NCI-H2227 (cell line): Measurements from ENCODE around the gene GPR31.
"Not testable (repeated sequence)": the region's sequence is repeated elsewhere in the genome, so short reads cannot be mapped to it uniquely, and the experiment has no call there.

Experiments
- DNase-seq: peaks from one replicate; lab custom pipeline; 2025; ENCODE audit not compliant: unreplicated experiment; lab: John Stamatoyannopoulos, UW

GPR31 gene, protein sequence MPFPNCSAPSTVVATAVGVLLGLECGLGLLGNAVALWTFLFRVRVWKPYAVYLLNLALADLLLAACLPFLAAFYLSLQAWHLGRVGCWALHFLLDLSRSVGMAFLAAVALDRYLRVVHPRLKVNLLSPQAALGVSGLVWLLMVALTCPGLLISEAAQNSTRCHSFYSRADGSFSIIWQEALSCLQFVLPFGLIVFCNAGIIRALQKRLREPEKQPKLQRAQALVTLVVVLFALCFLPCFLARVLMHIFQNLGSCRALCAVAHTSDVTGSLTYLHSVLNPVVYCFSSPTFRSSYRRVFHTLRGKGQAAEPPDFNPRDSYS

DNA sequence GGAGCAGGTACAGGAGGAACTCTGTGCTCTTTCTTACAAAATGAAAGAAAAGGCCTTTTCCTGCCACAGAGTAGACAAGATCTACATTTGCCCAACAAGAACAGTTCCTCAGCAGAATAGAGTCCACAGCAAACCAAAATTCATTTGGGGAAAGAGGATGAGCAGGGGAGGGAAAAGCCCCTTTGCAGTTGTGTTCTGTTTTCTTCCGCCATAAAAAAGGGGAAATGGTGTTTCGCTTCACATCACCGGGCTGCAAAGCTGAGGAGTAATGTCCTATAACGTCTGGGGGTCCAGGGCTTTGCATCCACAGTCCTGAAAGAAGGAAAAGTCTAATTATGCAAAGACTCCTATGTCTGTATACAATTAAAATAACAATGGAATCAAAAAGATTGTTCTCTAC, at the start of gene GPR31:
Gene GPR31 (minus strand): TSS at position 118 of the 400 bp plus-strand sequence. CDS start 149 bp downstream, outside the sequence.
- no peak for DNase-seq

DNA sequence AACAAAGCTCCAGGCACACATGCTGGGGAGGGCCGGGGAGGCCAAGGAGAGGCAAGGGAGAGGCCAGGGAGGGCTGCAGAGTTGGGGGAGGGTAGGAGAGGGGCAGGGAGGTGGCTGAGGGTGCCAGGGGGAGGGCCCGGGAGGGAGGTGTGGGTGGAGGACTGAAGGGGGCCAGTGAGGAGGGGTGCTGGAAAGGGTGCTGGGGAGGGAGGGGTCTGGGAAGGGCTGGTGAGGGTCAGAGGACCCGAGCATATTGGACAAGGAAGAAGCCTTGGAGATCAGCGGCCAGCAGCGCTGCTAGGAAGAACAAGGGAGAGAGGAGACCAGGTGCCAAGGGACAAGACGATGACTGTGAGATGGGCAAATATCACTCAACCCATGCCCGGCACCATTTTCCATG, 49.7 kb upstream of the GPR31 start:
- DNase-seq: no peak

DNA sequence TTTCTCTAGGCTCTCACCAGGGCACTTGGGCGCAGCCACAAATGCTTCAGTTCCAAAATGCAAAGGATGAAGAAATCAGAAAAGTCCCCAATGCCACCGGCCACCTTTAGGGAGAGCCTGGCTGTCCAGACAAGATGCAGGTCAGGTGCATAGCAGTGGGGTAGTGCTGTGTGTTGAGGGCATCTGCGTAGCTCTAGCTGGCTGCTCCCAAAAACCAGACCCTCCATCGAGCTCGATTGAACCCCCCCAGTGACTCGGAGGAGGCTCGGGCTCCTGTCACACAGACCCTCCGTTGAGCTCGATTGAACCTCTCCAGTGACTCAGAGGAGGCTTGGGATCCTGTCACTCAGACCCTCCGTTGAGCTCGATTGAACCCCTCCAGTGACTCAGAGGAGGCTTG, 47.5 kb upstream of the GPR31 start:
- DNase-seq: not testable (repeated sequence)

DNA sequence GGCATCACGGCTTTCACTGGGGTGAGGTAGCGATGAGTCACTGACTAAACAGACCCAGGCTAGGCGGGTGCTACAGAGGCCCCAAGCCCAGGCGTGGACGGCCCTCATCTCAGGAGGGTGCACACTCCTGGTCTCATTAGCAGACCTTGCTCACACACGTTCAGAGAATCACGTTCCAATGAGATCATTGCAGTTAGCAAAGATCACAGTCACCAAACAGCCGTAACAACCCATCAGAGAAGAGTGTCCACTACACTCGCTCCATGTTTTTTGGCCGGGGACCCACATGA, 46.2 kb upstream of the GPR31 start:
- not testable (repeated sequence) for DNase-seq

DNA sequence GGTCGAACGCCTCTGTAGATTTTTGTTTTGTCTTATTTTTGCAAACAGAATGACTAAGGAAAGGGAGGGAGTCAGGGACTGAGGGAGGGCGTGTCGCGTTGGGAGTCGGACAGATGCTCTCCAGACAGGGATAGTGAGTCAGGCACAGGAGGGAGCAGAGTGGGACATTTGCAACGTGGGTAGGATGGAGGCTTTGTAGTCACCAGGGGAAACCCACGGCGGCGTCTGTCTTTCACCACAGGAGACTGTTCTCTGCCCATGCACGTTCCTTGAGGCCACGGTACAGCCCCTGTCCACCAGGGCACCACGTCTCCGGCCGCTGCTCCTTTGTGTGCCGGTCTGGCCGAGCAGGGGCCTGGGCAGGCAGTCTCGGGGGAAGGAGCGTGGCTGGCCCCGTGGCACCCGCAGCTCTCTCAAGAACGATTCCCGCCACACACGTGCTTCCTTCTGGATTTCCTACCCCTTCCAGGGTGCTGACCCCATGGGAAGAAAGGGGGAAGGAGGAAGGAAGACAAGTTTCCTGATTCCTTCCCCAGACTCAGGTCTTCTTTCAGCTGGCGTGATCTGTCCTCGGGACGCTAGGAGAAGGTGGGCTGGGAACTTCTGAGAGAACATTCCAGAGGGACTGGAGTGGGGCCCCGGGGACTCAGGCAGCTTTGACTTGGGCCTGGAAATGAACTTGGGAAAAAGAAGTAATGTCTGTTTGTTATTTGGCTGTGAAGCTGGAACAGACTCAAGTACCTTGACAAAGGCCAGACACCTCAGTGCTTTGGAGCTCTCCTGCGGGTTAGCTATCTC, 45.7 kb upstream of the GPR31 start:
- not testable (repeated sequence) for DNase-seq

DNA sequence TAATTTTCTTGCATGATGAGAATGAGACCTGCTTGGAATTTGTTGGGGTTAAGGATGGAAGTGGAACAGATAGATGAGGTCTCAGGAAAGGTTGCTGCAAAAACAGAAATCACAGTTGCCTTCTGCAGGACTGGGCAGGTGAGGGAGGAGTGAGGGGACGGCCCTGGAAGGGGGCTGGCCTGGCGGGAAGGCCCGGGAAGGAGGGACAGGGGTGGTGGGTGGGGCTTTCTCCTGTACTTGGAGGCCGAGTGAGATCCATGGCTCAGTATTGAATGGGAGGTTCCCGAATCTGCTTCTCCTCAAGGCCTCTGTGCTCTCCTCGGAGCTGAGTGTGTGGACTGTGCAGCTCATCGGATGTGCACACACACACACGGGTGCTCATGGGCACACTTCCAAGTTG, 44.8 kb upstream of the GPR31 start:
- DNase-seq: not testable (repeated sequence)

DNA sequence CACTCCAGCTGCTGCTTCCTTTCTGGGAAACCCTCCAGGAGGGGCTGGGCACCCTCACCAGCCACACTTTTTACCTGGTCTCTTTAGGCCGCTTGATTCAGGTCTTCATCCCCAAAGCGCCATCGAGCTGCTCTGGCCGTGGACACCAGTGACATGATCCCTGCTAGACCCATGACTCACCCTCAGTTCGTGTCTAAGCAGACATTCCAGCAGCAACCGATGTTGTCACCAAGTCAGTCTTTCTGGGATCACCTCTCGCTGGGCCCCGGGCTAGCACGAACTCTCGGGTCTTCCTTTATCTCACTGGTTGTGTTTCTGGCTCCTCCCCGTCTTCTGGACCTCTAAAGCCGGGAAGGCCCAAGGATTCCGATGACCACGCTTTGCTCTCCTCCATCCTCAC, 43.0 kb upstream of the GPR31 start:
- DNase-seq: no peak

DNA sequence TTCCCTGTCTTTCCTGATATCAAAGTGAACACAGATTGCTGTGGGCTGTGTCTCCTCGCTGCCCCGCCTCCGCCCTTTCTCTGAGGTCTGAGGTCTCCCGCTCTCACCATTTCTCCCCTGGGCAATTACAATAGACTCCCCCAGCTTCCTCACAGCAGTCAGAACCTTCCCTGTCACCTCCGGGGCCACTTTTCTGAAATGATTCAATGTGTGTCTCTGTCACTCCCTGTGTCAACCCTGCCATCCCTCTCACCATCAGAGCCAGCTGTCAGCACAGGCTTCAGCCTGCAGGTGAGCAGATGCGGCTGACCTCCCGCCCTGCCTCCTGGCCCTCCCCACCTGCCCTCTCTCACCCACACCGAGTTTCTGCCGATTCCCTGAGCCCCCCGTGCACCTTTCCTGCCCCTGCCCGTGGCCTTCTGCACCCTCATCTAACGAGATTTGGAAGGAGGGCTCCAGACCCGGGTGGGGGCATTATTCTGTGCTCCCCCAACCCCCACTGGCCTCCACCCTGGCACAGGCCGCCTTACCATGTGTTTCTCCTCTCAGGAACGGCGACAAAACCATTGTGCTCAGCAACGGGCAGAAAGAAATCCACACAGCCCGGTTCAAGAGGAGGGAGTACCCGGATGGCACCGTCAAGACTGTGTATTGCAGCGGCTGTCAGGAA, 38.3 kb upstream of the GPR31 start:
- DNase-seq: not testable (repeated sequence)

DNA sequence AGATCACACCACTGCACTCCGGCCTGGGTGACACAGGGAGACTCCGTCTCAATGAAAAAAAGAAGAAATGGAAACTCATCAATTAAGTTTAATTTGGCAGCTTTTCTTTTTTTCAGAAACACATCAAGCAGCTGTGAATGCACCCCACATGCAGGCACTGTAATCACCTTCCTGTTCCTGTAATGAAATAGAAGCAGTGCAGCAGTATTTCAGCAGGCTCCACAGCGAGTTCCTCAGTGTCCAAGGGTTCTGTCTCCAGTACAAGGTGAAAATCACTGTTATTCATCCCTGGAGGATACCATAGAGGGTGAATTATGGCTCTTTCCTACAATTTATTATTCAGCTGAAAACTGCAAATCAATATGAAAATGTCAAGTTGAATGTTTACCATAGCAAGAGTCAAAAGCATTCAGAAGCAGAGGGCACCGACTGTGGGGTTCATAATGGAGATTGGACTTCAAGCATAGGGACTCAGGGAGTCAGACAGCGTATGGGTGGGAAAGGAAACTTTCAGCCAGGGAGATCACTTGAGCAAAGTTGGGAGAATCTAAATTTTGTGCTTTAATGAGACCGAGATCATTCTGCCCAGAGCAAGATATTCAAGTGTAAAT, 35.8 kb upstream of the GPR31 start:
- DNase-seq: not testable (repeated sequence)

DNA sequence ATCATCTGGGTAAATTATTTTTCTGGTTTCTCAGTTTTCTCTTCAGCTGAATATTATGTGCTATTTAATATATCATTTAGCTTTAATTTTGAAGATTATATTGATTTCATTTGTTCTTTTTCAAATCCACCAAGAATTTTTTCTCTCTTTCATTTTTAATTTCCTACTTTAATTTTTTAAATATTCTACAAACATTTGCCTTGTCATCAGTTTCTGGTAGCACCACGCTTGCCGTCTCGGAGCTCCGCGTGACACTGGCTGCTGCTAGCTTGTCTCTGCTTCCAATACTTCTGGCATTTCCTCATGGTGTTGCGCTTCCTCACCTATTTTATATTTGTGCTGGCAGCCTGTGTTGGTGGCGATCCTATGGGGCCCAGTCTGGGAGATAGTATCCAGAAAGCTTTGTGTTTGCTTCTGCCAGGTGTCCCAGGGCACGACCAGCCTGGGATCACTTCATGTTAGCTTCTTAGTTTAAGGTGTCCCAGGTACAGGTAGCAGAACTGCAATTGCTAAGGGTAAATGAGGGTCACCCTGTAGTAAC, 33.3 kb upstream of the GPR31 start:
- DNase-seq: not testable (repeated sequence)

DNA sequence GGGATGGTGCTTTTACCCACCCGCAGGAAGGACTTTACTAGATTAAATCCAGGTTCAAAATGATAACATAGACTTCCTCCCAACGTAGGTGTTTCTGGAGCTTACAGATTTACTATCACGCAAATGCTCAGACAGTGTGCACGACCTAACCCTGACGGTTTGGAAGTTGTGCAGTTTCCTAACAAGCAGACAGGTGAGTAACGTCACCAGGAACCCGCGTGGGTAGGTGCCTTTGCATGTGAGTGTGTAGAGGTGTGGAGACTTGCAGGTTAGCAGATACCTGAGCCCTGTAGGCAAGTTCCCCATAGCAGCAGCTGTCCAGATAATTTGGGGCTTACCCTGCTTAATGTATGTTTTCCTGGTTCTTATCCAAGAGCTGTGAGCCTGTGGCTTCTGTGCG, 29.5 kb upstream of the GPR31 start:
- DNase-seq: not testable (repeated sequence)

DNA sequence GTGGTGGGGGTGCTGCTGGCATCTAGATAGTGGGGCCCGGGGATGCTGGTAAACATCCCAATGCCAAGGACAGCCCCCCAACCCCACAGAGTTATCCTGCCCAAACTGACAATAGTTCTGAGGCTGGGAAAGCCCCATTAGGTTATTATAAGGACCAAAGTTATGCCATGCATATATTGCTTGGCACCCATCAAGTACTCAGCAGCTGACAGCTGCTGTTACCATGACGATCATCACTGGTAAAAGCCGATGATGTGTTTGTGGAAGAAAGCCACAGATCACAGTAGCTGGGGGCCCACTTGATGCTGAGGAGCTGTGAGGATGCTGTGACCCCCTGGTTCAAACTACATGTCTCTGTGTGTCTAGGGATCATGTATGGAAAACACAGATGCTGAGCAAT, 27.3 kb upstream of the GPR31 start:
- not testable (repeated sequence) for DNase-seq

DNA sequence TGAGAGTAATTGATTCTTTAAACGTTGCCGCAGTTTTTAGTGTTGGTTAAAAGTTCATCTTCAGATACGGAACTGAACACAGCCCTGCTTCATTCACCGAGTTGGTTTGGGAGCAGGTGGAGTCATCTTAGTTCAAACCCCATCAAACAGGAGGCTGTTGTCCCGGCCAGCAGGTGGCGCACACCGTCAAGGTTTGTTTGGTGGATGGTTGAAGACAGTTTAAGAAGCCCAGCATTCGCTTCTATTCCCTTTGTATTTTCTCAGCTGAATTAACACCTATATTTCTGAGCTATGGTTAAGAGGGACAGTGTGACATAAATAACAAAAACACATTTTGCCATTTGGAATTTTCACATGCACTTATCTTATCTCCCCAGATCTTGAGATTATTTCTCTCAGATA, 25.1 kb upstream of the GPR31 start:
- not testable (repeated sequence) for DNase-seq

DNA sequence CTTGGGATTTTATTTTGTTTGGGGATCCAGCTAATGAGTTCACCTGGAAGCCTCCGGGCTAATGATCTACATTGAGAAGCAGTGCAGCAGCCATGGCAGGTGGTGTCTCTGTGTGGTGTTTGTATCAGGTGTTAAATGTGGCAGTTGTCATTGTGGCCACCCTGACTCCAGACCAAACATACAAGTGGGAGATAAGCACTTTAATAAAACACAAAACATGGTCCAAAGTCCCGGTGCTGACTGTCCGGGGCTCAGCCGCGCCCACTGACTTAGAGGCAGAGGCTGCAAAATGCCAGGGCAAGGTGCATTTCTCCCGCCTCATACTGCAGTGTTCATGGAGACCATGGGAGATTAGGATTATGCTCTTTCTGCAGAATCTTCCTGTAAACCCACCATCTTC, 23.6 kb upstream of the GPR31 start:
- not testable (repeated sequence) for DNase-seq

DNA sequence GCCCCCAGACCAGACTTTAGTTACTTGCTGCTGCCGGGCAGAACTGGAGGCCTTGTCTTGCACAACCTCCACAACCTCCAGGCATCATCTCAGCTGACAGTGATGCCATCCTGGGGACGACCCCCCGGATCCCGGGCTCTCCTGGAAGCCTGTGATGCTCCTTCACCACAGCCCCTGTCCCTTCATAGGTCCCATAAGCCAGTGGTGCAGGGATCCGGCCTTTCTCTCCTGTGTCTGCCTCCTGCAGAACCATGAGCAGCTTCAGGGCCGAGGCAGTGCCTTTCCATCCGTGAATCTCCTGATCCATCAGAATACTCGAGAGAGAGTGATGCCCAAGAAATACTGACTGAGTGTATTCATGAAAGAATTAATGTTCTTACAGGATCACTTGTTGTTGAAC, 22.3 kb upstream of the GPR31 start:
- DNase-seq: not testable (repeated sequence)

DNA sequence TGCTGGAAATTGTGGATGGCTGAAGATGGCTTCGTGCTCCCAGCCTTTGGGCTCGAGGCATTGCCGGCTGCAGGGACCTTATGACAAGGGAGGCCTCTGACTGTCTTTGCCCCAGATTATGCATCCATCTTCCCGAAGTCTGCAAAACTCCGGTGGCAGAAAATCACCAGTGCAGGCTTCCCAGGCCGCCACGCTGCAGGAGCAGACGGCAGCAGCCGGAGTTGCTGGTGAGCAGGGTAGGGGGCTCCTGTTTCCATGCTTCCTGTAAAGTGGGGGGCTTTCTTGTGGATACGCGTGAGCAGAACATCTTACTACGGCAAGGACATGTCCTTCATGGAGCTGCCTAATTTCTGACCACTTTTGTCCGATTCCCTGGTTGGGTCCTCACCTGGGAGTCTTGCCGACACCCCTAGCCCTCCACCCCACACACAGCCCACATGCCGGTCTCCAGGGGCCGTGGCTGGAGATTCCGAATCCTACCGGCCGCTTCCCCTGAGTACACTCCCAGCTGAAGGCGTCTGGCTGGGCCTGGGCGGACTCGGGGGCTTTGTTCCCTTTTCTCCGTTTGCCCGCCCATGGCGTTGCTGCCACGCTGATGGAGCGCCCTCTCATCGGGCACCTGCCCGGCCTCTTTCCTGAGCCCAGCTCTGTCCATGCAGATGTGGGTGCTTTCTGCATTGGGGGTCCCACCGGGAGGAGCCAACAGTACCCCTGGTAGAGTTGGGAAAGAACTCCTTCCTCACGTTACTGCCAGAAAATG, 21.3 kb upstream of the GPR31 start:
- not testable (repeated sequence) for DNase-seq

DNA sequence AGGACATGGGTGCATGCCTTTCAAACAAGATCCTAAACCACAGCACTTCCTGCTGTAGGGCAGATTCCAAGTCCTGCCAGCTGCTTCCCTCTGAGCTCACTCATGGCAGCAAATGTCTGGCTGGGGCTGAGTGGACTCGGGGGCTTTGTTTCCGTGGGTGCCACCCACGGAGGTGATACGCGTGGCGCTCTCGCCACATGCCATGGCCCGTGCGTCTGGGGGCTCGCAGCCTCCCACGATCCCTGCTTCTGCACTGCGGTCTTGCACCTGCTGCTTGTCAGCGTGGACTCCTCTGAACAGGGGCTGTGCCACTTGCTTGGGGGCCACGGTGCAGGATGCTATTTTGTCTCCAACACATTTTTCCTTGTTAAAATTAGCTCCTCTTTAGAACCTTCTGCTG, 19.5 kb upstream of the GPR31 start:
- DNase-seq: not testable (repeated sequence)

DNA sequence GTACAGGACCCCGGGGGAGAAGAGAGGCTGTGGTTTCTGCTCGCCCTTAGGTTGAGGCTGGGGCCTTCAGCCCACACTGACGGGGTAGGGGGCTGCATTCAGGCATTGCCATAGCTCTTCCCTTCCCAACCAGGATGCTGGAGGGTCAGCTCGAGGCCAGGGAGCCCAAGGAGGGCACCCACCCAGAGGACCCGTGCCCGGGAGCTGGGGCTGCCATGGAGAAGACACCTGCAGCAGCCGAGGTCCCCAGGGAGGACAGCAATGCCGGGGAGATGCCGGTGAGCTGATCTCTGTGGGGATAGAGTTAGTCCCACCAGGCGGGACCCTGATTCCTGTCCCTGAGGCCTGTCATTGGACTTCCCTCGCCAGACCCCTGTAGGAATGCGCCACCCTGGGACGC, 14.2 kb upstream of the GPR31 start:
- not testable (repeated sequence) for DNase-seq

DNA sequence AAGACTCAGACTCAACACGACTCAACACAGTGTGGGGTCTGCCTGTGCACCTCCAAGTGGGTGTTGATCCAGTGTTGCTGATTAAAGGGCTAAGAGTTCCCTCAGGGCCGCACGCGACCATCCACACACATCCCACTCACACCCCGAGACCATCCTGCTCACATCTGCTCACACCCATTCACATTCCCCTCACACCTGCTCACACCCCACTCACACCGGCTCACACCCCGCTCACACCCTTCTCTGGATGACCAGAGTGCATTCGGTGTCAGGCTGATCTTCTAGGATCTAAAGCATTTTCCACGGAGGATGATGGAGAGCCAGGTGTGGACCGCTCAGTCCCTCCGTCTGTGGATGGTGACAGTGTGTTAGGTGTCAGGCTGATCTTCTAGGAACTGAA, 13.5 kb upstream of the GPR31 start:
- not testable (repeated sequence) for DNase-seq

DNA sequence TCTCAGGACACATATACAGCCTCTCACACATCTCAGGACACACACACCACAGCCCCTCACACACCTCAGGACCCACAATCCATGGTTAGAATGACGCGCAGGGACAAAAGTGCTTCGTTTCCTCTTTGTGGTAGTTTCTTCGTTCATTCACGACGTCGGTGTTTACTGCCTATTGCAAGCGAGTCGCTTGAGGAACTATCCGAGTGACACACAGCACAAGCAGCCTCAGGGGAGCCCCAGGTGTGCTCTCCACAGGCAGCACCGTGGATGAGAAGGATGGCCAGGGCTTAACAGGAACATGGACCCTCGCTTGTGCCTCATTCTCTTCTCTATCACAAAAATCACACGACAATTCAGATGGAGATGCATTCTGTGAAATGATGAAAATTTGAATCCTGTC, 12.1 kb upstream of the GPR31 start:
- not testable (repeated sequence) for DNase-seq
